Measurements from ENCODE around the gene PARP11. TPM values are rescaled to one million over a fixed set of nuclear protein-coding genes. Genes with fewer than 3 reads are reported as not detected.

PARP11 gene
- total RNA-seq, 1 experiment from 2014 or later: 11.3 TPM

GRCh38 chr12:3922033-3922432 is 48.8 kb upstream of the PARP11 start:
- no peak for TF ChIP-seq CTCF (conservative IDR thresholded peaks at IDR 0.05)
- H3K27me3 Mint-ChIP-seq (ENCODE audit: low read depth): peaks cover 20% of the 10 kb centered on the region
- Histone ChIP-seq H3K23me2 (ENCODE audit: insufficient read length, low read depth, low read length, poor library complexity, severe bottlenecking) (no peaks in the 10 kb centered on the region), H2AFZ (ENCODE audit: low read length) (no peak overlapping the region), H3K4ac (ENCODE audit: low read depth, low read length) (no peak overlapping the region), H4K20me1 (ENCODE audit: control insufficient read depth, insufficient read depth, insufficient read length) (no peaks in the 10 kb centered on the region), H3K18ac (ENCODE audit: insufficient read length, low read depth, low read length) (no peak overlapping the region), H3K27ac (ENCODE audit: insufficient read length, low read depth, low read length) (no peak overlapping the region), H3K9me3 (ENCODE audit: control insufficient read depth, low read depth, low read length) (no peaks in the 10 kb centered on the region), H3K14ac (ENCODE audit: insufficient read depth, low read length) (no peak overlapping the region), H3K4me1 (ENCODE audit: insufficient read depth, low read length) (no peaks in the 10 kb centered on the region), H4K5ac (ENCODE audit: insufficient read length, low read depth, low read length) (no peak overlapping the region), H2BK20ac (ENCODE audit: low read depth, low read length, poor library complexity, severe bottlenecking) (no peak overlapping the region), H3K56ac (ENCODE audit: insufficient read length, low read depth, low read length) (no peak overlapping the region), H3K79me2 (ENCODE audit: insufficient read depth, low read length) (no peaks in the 10 kb centered on the region), H3K27me3 (ENCODE audit: insufficient read depth, low read length) (no peaks in the 10 kb centered on the region), H2BK15ac (ENCODE audit: low read depth, low read length) (no peak overlapping the region), H3K9ac (ENCODE audit: extremely low read depth, insufficient read length, low read length) (no peak overlapping the region), H3K79me1 (ENCODE audit: insufficient read depth, low read depth, low read length, poor library complexity, severe bottlenecking) (no peaks in the 10 kb centered on the region), H2BK5ac (ENCODE audit: insufficient read length, low read length) (no peak overlapping the region), H2BK120ac (ENCODE audit: low read depth, low read length, poor library complexity, severe bottlenecking) (no peak overlapping the region), H4K91ac (ENCODE audit: insufficient read length, low read depth, low read length) (no peak overlapping the region), H2AK5ac (ENCODE audit: insufficient read length, low read length) (no peak overlapping the region), H3K23ac (ENCODE audit: insufficient read length, low read depth, low read length) (no peak overlapping the region), H2BK12ac (ENCODE audit: insufficient read length, low read depth, low read length) (no peak overlapping the region), H4K8ac (replicated peaks; ENCODE audit: insufficient read length, low read depth, low read length) (no peak overlapping the region), H3K4me2 (ENCODE audit: insufficient read depth, insufficient read length, low read length) (no peak overlapping the region), H3T11ph (ENCODE audit: low read length) (no peak overlapping the region)
- no CpG with 5 or more reads among the region's 6 CpGs for WGBS (ENCODE audit: extremely low coverage, insufficient read length, low lambda C conversion rate)
- H3K27ac Mint-ChIP-seq: no peak overlapping the region
- no peaks in the 10 kb centered on the region; a peak in 1 of 7 replicates for H3K36me3 Mint-ChIP-seq (ENCODE audit: insufficient read depth in 1 of 3, low read depth in 3 of 3)
- H3K4me3 Mint-ChIP-seq: no peak overlapping the region
- no peaks in the 10 kb centered on the region for H3K9me3 Mint-ChIP-seq
- peaks cover 2 to 3% of the 10 kb centered on the region in 2 experiments; a peak in 2 of 4 replicates for H3K4me1 Mint-ChIP-seq
- DNase-seq: no peak

Data from H9 (cell line).